ENCODE measurements around the gene TMEM163. TPM values are rescaled to one million over a fixed set of nuclear protein-coding genes. Genes with fewer than 3 reads are reported as not detected.
"Not testable (repeated sequence)": the region's sequence is repeated elsewhere in the genome, so short reads cannot be mapped to it uniquely, and the experiment has no call there.

Gene TMEM163
- total and polyA plus RNA-seq, 8 donors: 3.9 to 48.4 (median 14.0) TPM

- H3K9me3 ChIP-seq: peaks cover 0 to 26% of the 10 kb centered on the region in 2 donors
- ATAC-seq (no peak), DNase-seq (no peak)
- no peaks in the 10 kb centered on the region for H3K36me3 ChIP-seq
- intact Hi-C loops (cut with DNase I): no loop called here
- no peak overlapping the region for H3K27ac ChIP-seq
- H3K4me1 ChIP-seq: no peaks in the 10 kb centered on the region
- TF ChIP-seq CTCF (IDR thresholded peaks at IDR 0.05): no peak
- no peaks in the 10 kb centered on the region for H3K27me3 ChIP-seq
- no peak overlapping the region for H3K4me3 ChIP-seq
These were observed 126.4 kb downstream of the TMEM163 start for GRCh38 chr2:134592377-134592776.

GRCh38 chr2:134591526-134591925, 127.3 kb downstream of the TMEM163 start:
- H3K4me1 ChIP-seq: no peaks in the 10 kb centered on the region
- no peaks in the 10 kb centered on the region for H3K36me3 ChIP-seq
- intact Hi-C loops (cut with DNase I): no loop called here
- H3K9me3 ChIP-seq: peaks cover 0 to 26% of the 10 kb centered on the region in 2 donors
- no peak overlapping the region for H3K4me3 ChIP-seq
- no peak for TF ChIP-seq CTCF (IDR thresholded peaks at IDR 0.05)
- H3K27me3 ChIP-seq: no peaks in the 10 kb centered on the region
- no peak overlapping the region for H3K27ac ChIP-seq
- DNase-seq: no peak
- no peak for ATAC-seq

- H3K36me3 ChIP-seq: no peaks in the 10 kb centered on the region
- intact Hi-C loops (cut with DNase I): no loop called here
- no peaks in the 10 kb centered on the region for H3K4me1 ChIP-seq
- no peak overlapping the region for H3K4me3 ChIP-seq
- DNase-seq (no peak), ATAC-seq (no peak)
- no peak overlapping the region for H3K27ac ChIP-seq
- TF ChIP-seq CTCF (IDR thresholded peaks at IDR 0.05): no peak
- no peaks in the 10 kb centered on the region for H3K27me3 ChIP-seq
- peaks cover 0 to 26% of the 10 kb centered on the region in 2 donors for H3K9me3 ChIP-seq
These were observed 128.1 kb downstream of the TMEM163 start for GRCh38 chr2:134590679-134591078.

- H3K27ac ChIP-seq; H3K36me3 ChIP-seq; intact Hi-C loops (cut with DNase I); H3K4me3 ChIP-seq; H3K4me1 ChIP-seq; H3K27me3 ChIP-seq; DNase-seq: not testable (repeated sequence)
- ATAC-seq: peak; percentile 42
- peaks cover 0 to 26% of the 10 kb centered on the region in 2 donors for H3K9me3 ChIP-seq
These were observed 129.4 kb downstream of the TMEM163 start for GRCh38 chr2:134589171-134590083.

- Histone ChIP-seq H3K27ac (no peak overlapping the region), H3K27me3 (no peaks in the 10 kb centered on the region), H3K4me1 (no peaks in the 10 kb centered on the region), H3K36me3 (no peaks in the 10 kb centered on the region), H3K4me3 (no peak overlapping the region), H3K9me3 (peaks cover 0 to 26% of the 10 kb centered on the region in 2 donors)
- no peak for ATAC-seq
- no peak for TF ChIP-seq CTCF (IDR thresholded peaks at IDR 0.05)
- intact Hi-C loops (cut with DNase I): no loop called here
- no peak for DNase-seq
These were observed 130.2 kb downstream of the TMEM163 start for GRCh38 chr2:134588556-134588955.

All from left lung (tissue), 10 donors.